WTC11 (cell line): ENCODE results near the gene CHSY3. TPM values are rescaled to one million over a fixed set of nuclear protein-coding genes. Genes with fewer than 3 reads are reported as not detected.

Experiments used
- ATAC-seq: fragments of 200-7000 bp; cut with Tn5 transposase; 2 replicates; pipeline ENCODE4 v1.10.0; 2021; ENCODE audit warnings: mild to moderate bottlenecking, moderate library complexity
- CTCF ChIA-PET: fragments of 300-600 bp; sonication (Branson Sonifier 250); formaldehyde crosslinking; loops from one replicate; lab custom pipeline; 2021; ENCODE audit warnings: antibody characterized with exemption; lab: Charles Lee
- POLR2A ChIA-PET: fragments of 350-600 bp; sonication (Branson Sonifier 250); formaldehyde crosslinking; loops from one replicate; lab custom pipeline; 2021; ENCODE audit warnings: antibody characterized with exemption; lab: Charles Lee
- DNase-seq: peaks from one replicate; pipeline ENCODE4 v3.0.0; 2021; ENCODE audit warnings: low spot score
- H3K27ac Mint-ChIP-seq: 2 replicates; pipeline ENCODE4 v1.8.0; 2021; ENCODE audit warnings: mixed read lengths
- H3K27me3 Mint-ChIP-seq: 2 replicates; pipeline ENCODE4 v1.8.0; 2021; ENCODE audit warnings: low read depth, mild to moderate bottlenecking, moderate library complexity, mixed read lengths
- H3K36me3 Mint-ChIP-seq: 2 replicates; pipeline ENCODE4 v1.8.0; 2021; ENCODE audit warnings: mixed read lengths
- H3K4me1 Mint-ChIP-seq: 2 replicates; pipeline ENCODE4 v1.8.0; 2022; ENCODE audit warnings: mixed read lengths
- H3K4me3 Mint-ChIP-seq: 2 replicates; pipeline ENCODE4 v1.8.0; 2021; ENCODE audit warnings: mild to moderate bottlenecking, moderate library complexity, mixed read lengths
- H3K9me3 Mint-ChIP-seq: 2 replicates; pipeline ENCODE4 v1.8.0; 2021; ENCODE audit warnings: mixed read lengths
- ARID4B ChIP-seq: sonication (generic); formaldehyde crosslinking; IDR thresholded peaks from 2 replicates; pipeline ENCODE4 v1.8.0; 2023; ENCODE audit warnings: missing genetic modification reagents, mild to moderate bottlenecking, borderline replicate concordance
- ATF2 ChIP-seq: sonication (generic); formaldehyde crosslinking; IDR thresholded peaks from 2 replicates; pipeline ENCODE4 v1.8.1; 2022; ENCODE audit warnings: low read depth, missing genetic modification reagents, borderline replicate concordance
- ATF3 ChIP-seq: sonication (generic); formaldehyde crosslinking; conservative IDR thresholded peaks from 2 replicates; pipeline ENCODE4 v1.8.1; 2022; ENCODE audit warnings: mild to moderate bottlenecking, missing genetic modification reagents
- EMX1 ChIP-seq: fragments of 250-450 bp; sonication (Bioruptor Pico); IDR thresholded peaks from 2 replicates; pipeline ENCODE4 v1.8.0; 2021; ENCODE audit warnings: mild to moderate bottlenecking
- GABPB1 ChIP-seq: sonication (generic); formaldehyde crosslinking; IDR thresholded peaks from 2 replicates; pipeline ENCODE4 v1.8.1; 2023; ENCODE audit warnings: mild to moderate bottlenecking, missing genetic modification reagents
- HMGA2 ChIP-seq: fragments of 250-450 bp; sonication (Bioruptor Pico); IDR thresholded peaks from 2 replicates; pipeline ENCODE4 v1.4.0; 2021; ENCODE audit warnings: mild to moderate bottlenecking, moderate library complexity
- OVOL2 ChIP-seq: fragments of 250-450 bp; sonication (Bioruptor Pico); IDR thresholded peaks from 2 replicates; pipeline ENCODE4 v1.9.0; 2021; ENCODE audit warnings: mild to moderate bottlenecking, borderline replicate concordance
- SMAD3 ChIP-seq: sonication (generic); formaldehyde crosslinking; IDR thresholded peaks from 2 replicates; pipeline ENCODE4 v1.8.0; 2022; ENCODE audit warnings: missing genetic modification reagents, mild to moderate bottlenecking, borderline replicate concordance
- SOX15 ChIP-seq: fragments of 250-450 bp; sonication (Bioruptor Pico); IDR thresholded peaks from 2 replicates; pipeline ENCODE4 v1.9.0; 2021; ENCODE audit warnings: mild to moderate bottlenecking
- TEAD4 ChIP-seq: sonication (generic); formaldehyde crosslinking; IDR thresholded peaks from 2 replicates; pipeline ENCODE4 v1.8.0; 2022; ENCODE audit warnings: mild to moderate bottlenecking, missing genetic modification reagents
- ZSCAN18 ChIP-seq: fragments of 250-450 bp; sonication (Bioruptor Pico); IDR thresholded peaks from 2 replicates; pipeline ENCODE4 v2.1.2; 2022; ENCODE audit warnings: mild to moderate bottlenecking, moderate library complexity
- total RNA-seq: library from RNA; stranded (reverse); gene quantifications from 3 replicates; pipeline ENCODE4 v1.2.3, GENCODE V29; 2021
- TF ChIP-seq, protein P1 (sequence below): sonication (generic); formaldehyde crosslinking; IDR thresholded peaks from 2 replicates; pipeline ENCODE4 v1.8.1; 2023; ENCODE audit warnings: mild to moderate bottlenecking, missing genetic modification reagents, borderline replicate concordance
- TF ChIP-seq, protein P2 (sequence below): sonication (generic); formaldehyde crosslinking; IDR thresholded peaks from 2 replicates; pipeline ENCODE4 v1.8.1; 2022; ENCODE audit warnings: low read depth, mild to moderate bottlenecking, moderate library complexity, missing genetic modification reagents, borderline replicate concordance
- TF ChIP-seq, protein P3 (sequence below): fragments of 250-450 bp; sonication (Bioruptor Pico); conservative IDR thresholded peaks from 2 replicates; pipeline ENCODE4 v1.9.0; 2021; ENCODE audit warnings: mild to moderate bottlenecking
- TF ChIP-seq, protein P4 (sequence below): sonication (generic); formaldehyde crosslinking; IDR thresholded peaks from 2 replicates; pipeline ENCODE4 v1.8.0; 2022; ENCODE audit warnings: mild to moderate bottlenecking, missing genetic modification reagents
- TF ChIP-seq, protein P5 (sequence below): sonication (generic); formaldehyde crosslinking; IDR thresholded peaks from 2 replicates; pipeline ENCODE4 v1.8.0; 2022; ENCODE audit warnings: mild to moderate bottlenecking, missing genetic modification reagents

CHSY3 gene
- total RNA-seq, 1 experiment from 2014 or later: 0.98 TPM

DNA sequence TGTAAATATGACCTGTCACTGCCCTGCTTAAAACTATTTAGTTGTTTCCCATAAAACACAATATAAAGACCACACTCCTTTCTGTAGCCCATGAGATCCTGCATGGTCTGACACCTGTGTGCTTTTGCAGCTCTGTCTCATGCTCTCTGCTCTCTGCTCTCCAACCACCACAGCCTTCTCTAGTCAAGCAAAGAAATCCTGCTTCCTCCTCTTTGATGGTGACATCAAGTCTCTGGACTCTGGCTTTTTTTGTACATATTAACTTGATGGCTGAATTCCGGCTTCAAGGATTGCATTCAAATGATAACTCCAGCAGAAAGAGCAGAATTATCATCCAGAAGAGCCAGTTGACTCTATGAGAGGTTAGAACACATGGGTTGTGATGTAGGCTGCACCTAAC lies 58.2 kb downstream of the CHSY3 start (continued):
- no peak for TF ChIP-seq ATF2 (CRISPR knock-in tag)
- TF ChIP-seq, protein P1, sequence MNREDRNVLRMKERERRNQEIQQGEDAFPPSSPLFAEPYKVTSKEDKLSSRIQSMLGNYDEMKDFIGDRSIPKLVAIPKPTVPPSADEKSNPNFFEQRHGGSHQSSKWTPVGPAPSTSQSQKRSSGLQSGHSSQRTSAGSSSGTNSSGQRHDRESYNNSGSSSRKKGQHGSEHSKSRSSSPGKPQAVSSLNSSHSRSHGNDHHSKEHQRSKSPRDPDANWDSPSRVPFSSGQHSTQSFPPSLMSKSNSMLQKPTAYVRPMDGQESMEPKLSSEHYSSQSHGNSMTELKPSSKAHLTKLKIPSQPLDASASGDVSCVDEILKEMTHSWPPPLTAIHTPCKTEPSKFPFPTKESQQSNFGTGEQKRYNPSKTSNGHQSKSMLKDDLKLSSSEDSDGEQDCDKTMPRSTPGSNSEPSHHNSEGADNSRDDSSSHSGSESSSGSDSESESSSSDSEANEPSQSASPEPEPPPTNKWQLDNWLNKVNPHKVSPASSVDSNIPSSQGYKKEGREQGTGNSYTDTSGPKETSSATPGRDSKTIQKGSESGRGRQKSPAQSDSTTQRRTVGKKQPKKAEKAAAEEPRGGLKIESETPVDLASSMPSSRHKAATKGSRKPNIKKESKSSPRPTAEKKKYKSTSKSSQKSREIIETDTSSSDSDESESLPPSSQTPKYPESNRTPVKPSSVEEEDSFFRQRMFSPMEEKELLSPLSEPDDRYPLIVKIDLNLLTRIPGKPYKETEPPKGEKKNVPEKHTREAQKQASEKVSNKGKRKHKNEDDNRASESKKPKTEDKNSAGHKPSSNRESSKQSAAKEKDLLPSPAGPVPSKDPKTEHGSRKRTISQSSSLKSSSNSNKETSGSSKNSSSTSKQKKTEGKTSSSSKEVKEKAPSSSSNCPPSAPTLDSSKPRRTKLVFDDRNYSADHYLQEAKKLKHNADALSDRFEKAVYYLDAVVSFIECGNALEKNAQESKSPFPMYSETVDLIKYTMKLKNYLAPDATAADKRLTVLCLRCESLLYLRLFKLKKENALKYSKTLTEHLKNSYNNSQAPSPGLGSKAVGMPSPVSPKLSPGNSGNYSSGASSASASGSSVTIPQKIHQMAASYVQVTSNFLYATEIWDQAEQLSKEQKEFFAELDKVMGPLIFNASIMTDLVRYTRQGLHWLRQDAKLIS (CRISPR knock-in tag): no peak
- no peak for TF ChIP-seq ARID4B (CRISPR knock-in tag)
- no peak for TF ChIP-seq HMGA2 (CRISPR knock-in tag)
- TF ChIP-seq, protein P2, sequence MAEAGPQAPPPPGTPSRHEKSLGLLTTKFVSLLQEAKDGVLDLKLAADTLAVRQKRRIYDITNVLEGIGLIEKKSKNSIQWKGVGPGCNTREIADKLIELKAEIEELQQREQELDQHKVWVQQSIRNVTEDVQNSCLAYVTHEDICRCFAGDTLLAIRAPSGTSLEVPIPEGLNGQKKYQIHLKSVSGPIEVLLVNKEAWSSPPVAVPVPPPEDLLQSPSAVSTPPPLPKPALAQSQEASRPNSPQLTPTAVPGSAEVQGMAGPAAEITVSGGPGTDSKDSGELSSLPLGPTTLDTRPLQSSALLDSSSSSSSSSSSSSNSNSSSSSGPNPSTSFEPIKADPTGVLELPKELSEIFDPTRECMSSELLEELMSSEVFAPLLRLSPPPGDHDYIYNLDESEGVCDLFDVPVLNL (CRISPR knock-in tag): no peak
- no peak for TF ChIP-seq TEAD4
- TF ChIP-seq OVOL2 (CRISPR knock-in tag): no peak
- TF ChIP-seq GABPB1 (CRISPR knock-in tag): no peak
- no peak for TF ChIP-seq EMX1 (CRISPR knock-in tag)

- ATAC-seq: no peak
- no peaks in the 10 kb centered on the region for H3K4me1 Mint-ChIP-seq
- H3K27ac Mint-ChIP-seq: no peak overlapping the region
- no peak for DNase-seq
- H3K4me3 Mint-ChIP-seq: no peak overlapping the region
- ChIA-PET CTCF (no interaction called here), POLR2A (no interaction called here)
- no peaks in the 10 kb centered on the region for H3K36me3 Mint-ChIP-seq
- H3K27me3 Mint-ChIP-seq: no peaks in the 10 kb centered on the region
- no peaks in the 10 kb centered on the region for H3K9me3 Mint-ChIP-seq
- TF ChIP-seq, protein P3, sequence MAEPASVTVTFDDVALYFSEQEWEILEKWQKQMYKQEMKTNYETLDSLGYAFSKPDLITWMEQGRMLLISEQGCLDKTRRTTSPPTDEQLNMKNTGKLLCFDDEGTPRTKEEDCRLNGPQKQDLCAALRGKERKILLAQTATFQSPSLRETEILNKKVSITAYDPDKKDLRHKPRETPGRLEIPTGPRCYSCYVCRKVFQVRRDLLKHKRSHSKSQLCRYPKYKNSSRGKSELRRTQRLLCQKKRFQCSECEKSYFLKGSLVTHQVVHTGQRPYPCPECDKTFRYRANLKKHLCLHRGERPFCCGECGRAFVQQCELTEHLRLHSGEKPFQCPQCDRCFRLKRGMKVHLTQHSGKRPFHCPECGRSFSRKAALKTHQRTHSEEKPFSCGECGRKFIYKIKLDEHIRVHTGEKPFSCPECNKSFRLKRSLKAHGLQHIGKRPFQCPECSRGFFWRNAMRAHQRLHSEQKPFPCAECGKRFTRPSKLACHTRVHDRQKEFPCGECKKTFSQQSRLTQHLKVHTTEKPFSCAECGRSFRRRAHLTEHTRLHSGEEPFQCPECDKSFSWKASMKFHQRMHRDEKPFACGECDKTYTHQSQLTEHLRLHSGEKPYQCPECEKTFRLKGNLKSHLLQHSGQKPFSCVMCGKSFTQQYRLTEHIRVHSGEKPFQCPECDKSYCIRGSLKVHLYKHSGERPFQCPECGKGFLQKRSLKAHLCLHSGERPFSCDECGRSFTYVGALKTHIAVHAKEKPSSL (CRISPR knock-in tag): no peak
- TF ChIP-seq, protein P4, sequence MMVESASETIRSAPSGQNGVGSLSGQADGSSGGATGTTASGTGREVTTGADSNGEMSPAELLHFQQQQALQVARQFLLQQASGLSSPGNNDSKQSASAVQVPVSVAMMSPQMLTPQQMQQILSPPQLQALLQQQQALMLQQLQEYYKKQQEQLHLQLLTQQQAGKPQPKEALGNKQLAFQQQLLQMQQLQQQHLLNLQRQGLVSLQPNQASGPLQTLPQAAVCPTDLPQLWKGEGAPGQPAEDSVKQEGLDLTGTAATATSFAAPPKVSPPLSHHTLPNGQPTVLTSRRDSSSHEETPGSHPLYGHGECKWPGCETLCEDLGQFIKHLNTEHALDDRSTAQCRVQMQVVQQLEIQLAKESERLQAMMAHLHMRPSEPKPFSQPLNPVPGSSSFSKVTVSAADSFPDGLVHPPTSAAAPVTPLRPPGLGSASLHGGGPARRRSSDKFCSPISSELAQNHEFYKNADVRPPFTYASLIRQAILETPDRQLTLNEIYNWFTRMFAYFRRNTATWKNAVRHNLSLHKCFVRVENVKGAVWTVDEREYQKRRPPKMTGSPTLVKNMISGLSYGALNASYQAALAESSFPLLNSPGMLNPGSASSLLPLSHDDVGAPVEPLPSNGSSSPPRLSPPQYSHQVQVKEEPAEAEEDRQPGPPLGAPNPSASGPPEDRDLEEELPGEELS (CRISPR knock-in tag): no peak
- TF ChIP-seq ZSCAN18 (no peak), SOX15 (CRISPR knock-in tag) (no peak), SMAD3 (CRISPR knock-in tag) (no peak), ATF3 (no peak)
- TF ChIP-seq, protein P5, sequence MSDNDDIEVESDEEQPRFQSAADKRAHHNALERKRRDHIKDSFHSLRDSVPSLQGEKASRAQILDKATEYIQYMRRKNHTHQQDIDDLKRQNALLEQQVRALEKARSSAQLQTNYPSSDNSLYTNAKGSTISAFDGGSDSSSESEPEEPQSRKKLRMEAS (CRISPR knock-in tag): no peak
These were observed 59.1 kb downstream of the CHSY3 start for GRCh38 chr5:129963359-129963758.
